Measurements from ENCODE around the gene PTP4A2.

Gene PTP4A2

GRCh38 chr1:31870086-31870736, 68.0 kb downstream of the PTP4A2 start:
- H3K4me3 Mint-ChIP-seq: no peak overlapping the region
- no peak for DNase-seq (ENCODE audit: low spot score in 2 of 2)
- no peaks in the 10 kb centered on the region for H3K27me3 Mint-ChIP-seq
- ATAC-seq (replicated peaks; ENCODE audit: extremely low read depth, poor library complexity, severe bottlenecking): no peak
- H3K36me3 Mint-ChIP-seq (ENCODE audit: insufficient read depth): peaks cover 2% of the 10 kb centered on the region
- H3K4me1 Mint-ChIP-seq: peaks cover 28% of the 10 kb centered on the region
- H3K9me3 Mint-ChIP-seq: no peaks in the 10 kb centered on the region
- H3K27ac Mint-ChIP-seq (ENCODE audit: low read depth): no peak overlapping the region

- no peak for ATAC-seq (replicated peaks; ENCODE audit: extremely low read depth, poor library complexity, severe bottlenecking)
- Mint-ChIP-seq H3K36me3 (ENCODE audit: insufficient read depth) (peaks cover 2% of the 10 kb centered on the region), H3K27ac (ENCODE audit: low read depth) (no peak overlapping the region), H3K27me3 (no peaks in the 10 kb centered on the region), H3K9me3 (no peaks in the 10 kb centered on the region), H3K4me1 (peaks cover 28% of the 10 kb centered on the region), H3K4me3 (no peak overlapping the region)
- DNase-seq (ENCODE audit: low spot score in 2 of 2): no peak
Measured at GRCh38 chr1:31869449-31869848, 68.7 kb downstream of the PTP4A2 start.

- no peak for ATAC-seq (replicated peaks; ENCODE audit: extremely low read depth, poor library complexity, severe bottlenecking)
- no peak for DNase-seq (ENCODE audit: low spot score in 2 of 2)
Measured at GRCh38 chr1:31868862-31869261, 69.3 kb downstream of the PTP4A2 start.

GRCh38 chr1:31867546-31867945, 70.6 kb downstream of the PTP4A2 start:
- ATAC-seq (replicated peaks; ENCODE audit: extremely low read depth, poor library complexity, severe bottlenecking) (no peak), DNase-seq (ENCODE audit: low spot score in 2 of 2) (no peak)
- no peaks in the 10 kb centered on the region for H3K27me3 Mint-ChIP-seq
- no peak overlapping the region for H3K27ac Mint-ChIP-seq (ENCODE audit: low read depth)
- peaks cover 2% of the 10 kb centered on the region for H3K36me3 Mint-ChIP-seq (ENCODE audit: insufficient read depth)
- no peaks in the 10 kb centered on the region for H3K9me3 Mint-ChIP-seq
- no peak overlapping the region for H3K4me3 Mint-ChIP-seq
- H3K4me1 Mint-ChIP-seq: peaks cover 20% of the 10 kb centered on the region

More at GRCh38 chr1:31868862-31869261, 69.3 kb downstream of the PTP4A2 start:
- H3K9me3 Mint-ChIP-seq: no peaks in the 10 kb centered on the region
- no peaks in the 10 kb centered on the region for H3K27me3 Mint-ChIP-seq
- H3K36me3 Mint-ChIP-seq (ENCODE audit: insufficient read depth): peaks cover 2% of the 10 kb centered on the region
- H3K27ac Mint-ChIP-seq (ENCODE audit: low read depth): no peak overlapping the region
- no peak overlapping the region for H3K4me3 Mint-ChIP-seq
- H3K4me1 Mint-ChIP-seq: peaks cover 28% of the 10 kb centered on the region

- DNase-seq (ENCODE audit: low spot score in 2 of 2): no peak
- Mint-ChIP-seq H3K9me3 (no peaks in the 10 kb centered on the region), H3K4me3 (no peak overlapping the region), H3K36me3 (ENCODE audit: insufficient read depth) (peaks cover 1% of the 10 kb centered on the region), H3K4me1 (peaks cover 15% of the 10 kb centered on the region), H3K27ac (ENCODE audit: low read depth) (no peak overlapping the region), H3K27me3 (no peaks in the 10 kb centered on the region)
- ATAC-seq (replicated peaks; ENCODE audit: extremely low read depth, poor library complexity, severe bottlenecking): no peak
Measured at GRCh38 chr1:31866450-31867032, 71.6 kb downstream of the PTP4A2 start.

GRCh38 chr1:31865728-31866449, 72.3 kb downstream of the PTP4A2 start:
- H3K4me3 Mint-ChIP-seq: no peak overlapping the region
- peaks cover 13% of the 10 kb centered on the region for H3K4me1 Mint-ChIP-seq
- DNase-seq (ENCODE audit: low spot score in 2 of 2) (no peak), ATAC-seq (replicated peaks; ENCODE audit: extremely low read depth, poor library complexity, severe bottlenecking) (no peak)
- peaks cover 1% of the 10 kb centered on the region for H3K36me3 Mint-ChIP-seq (ENCODE audit: insufficient read depth)
- H3K27me3 Mint-ChIP-seq: no peaks in the 10 kb centered on the region
- no peak overlapping the region for H3K27ac Mint-ChIP-seq (ENCODE audit: low read depth)
- H3K9me3 Mint-ChIP-seq: no peaks in the 10 kb centered on the region

- ATAC-seq (replicated peaks; ENCODE audit: extremely low read depth, poor library complexity, severe bottlenecking) (no peak), DNase-seq (ENCODE audit: low spot score in 2 of 2) (no peak)
- H3K4me1 Mint-ChIP-seq: peaks cover 7% of the 10 kb centered on the region
- H3K36me3 Mint-ChIP-seq (ENCODE audit: insufficient read depth): peaks cover 1% of the 10 kb centered on the region
- no peak overlapping the region for H3K4me3 Mint-ChIP-seq
- no peaks in the 10 kb centered on the region for H3K27me3 Mint-ChIP-seq
- H3K27ac Mint-ChIP-seq (ENCODE audit: low read depth): no peak overlapping the region
- no peaks in the 10 kb centered on the region for H3K9me3 Mint-ChIP-seq
Measured at GRCh38 chr1:31862071-31862470, 76.1 kb downstream of the PTP4A2 start.

GRCh38 chr1:31861346-31861745, 76.8 kb downstream of the PTP4A2 start:
- no peak for DNase-seq (ENCODE audit: low spot score in 2 of 2)
- Mint-ChIP-seq H3K27me3 (no peaks in the 10 kb centered on the region), H3K4me3 (no peak overlapping the region), H3K36me3 (ENCODE audit: insufficient read depth) (peaks cover 1% of the 10 kb centered on the region), H3K27ac (ENCODE audit: low read depth) (no peak overlapping the region), H3K9me3 (no peaks in the 10 kb centered on the region), H3K4me1 (no peaks in the 10 kb centered on the region)
- ATAC-seq (replicated peaks; ENCODE audit: extremely low read depth, poor library complexity, severe bottlenecking): no peak

- DNase-seq (ENCODE audit: low spot score in 2 of 2) (no peak), ATAC-seq (replicated peaks; ENCODE audit: extremely low read depth, poor library complexity, severe bottlenecking) (no peak)
- H3K36me3 Mint-ChIP-seq (ENCODE audit: insufficient read depth): peaks cover 1% of the 10 kb centered on the region
- no peak overlapping the region for H3K27ac Mint-ChIP-seq (ENCODE audit: low read depth)
- no peaks in the 10 kb centered on the region for H3K4me1 Mint-ChIP-seq
- H3K27me3 Mint-ChIP-seq: no peaks in the 10 kb centered on the region
- no peak overlapping the region for H3K4me3 Mint-ChIP-seq
- no peaks in the 10 kb centered on the region for H3K9me3 Mint-ChIP-seq
Measured at GRCh38 chr1:31860581-31860980, 77.6 kb downstream of the PTP4A2 start.

- no peaks in the 10 kb centered on the region for H3K9me3 Mint-ChIP-seq
- no peaks in the 10 kb centered on the region for H3K4me1 Mint-ChIP-seq
- ATAC-seq (replicated peaks; ENCODE audit: extremely low read depth, poor library complexity, severe bottlenecking): no peak
- no peak for DNase-seq (ENCODE audit: low spot score in 2 of 2)
- no peak overlapping the region for H3K27ac Mint-ChIP-seq (ENCODE audit: low read depth)
- H3K36me3 Mint-ChIP-seq (ENCODE audit: insufficient read depth): peaks cover 1% of the 10 kb centered on the region
- H3K27me3 Mint-ChIP-seq: no peaks in the 10 kb centered on the region
- H3K4me3 Mint-ChIP-seq: no peak overlapping the region
Measured at GRCh38 chr1:31859719-31860118, 78.4 kb downstream of the PTP4A2 start.

- Mint-ChIP-seq H3K27me3 (no peaks in the 10 kb centered on the region), H3K27ac (ENCODE audit: low read depth) (no peak overlapping the region), H3K4me1 (no peaks in the 10 kb centered on the region), H3K4me3 (no peak overlapping the region), H3K9me3 (no peaks in the 10 kb centered on the region), H3K36me3 (ENCODE audit: insufficient read depth) (peaks cover 1% of the 10 kb centered on the region)
- DNase-seq (ENCODE audit: low spot score in 2 of 2): no peak
- no peak for ATAC-seq (replicated peaks; ENCODE audit: extremely low read depth, poor library complexity, severe bottlenecking)
Measured at GRCh38 chr1:31859044-31859443, 79.1 kb downstream of the PTP4A2 start.

GRCh38 chr1:31857863-31858262, 80.3 kb downstream of the PTP4A2 start:
- H3K27me3 Mint-ChIP-seq: no peaks in the 10 kb centered on the region
- ATAC-seq (replicated peaks; ENCODE audit: extremely low read depth, poor library complexity, severe bottlenecking) (no peak), DNase-seq (ENCODE audit: low spot score in 2 of 2) (no peak)
- no peaks in the 10 kb centered on the region for H3K4me1 Mint-ChIP-seq
- no peak overlapping the region for H3K27ac Mint-ChIP-seq (ENCODE audit: low read depth)
- H3K4me3 Mint-ChIP-seq: no peak overlapping the region
- no peaks in the 10 kb centered on the region for H3K9me3 Mint-ChIP-seq
- H3K36me3 Mint-ChIP-seq (ENCODE audit: insufficient read depth): peaks cover 1% of the 10 kb centered on the region
